ENCODE data around the gene ATP5F1B. TPM values are rescaled to one million over a fixed set of nuclear protein-coding genes. Genes with fewer than 3 reads are reported as not detected.

The ATP5F1B gene
- total RNA-seq, 1 experiment from 2014 or later, result 999 TPM

GRCh38 chr12:56626701-56627100, 19.1 kb downstream of the ATP5F1B start:
- Histone ChIP-seq H3K36me3 (ENCODE audit: control insufficient read depth, insufficient read depth, low read length) (peaks cover 6% of the 10 kb centered on the region), H3K4me3 (ENCODE audit: low read depth in 2 of 2, low read length in 2 of 2) (no peak overlapping the region), H3K27ac (ENCODE audit: low read length) (no peak overlapping the region), H3K4me1 (ENCODE audit: control insufficient read depth, insufficient read depth, low read length) (peaks cover 16% of the 10 kb centered on the region), H3K27me3 (ENCODE audit: control insufficient read depth, insufficient read depth, low read length) (no peaks in the 10 kb centered on the region), H3K9me3 (ENCODE audit: control insufficient read depth, insufficient read depth, low read depth, low read length) (no peaks in the 10 kb centered on the region)
- TF ChIP-seq POLR2AphosphoS5 (IDR thresholded peaks at IDR 0.05; ENCODE audit: low read depth, low read length) (no peak), CTCF (IDR thresholded peaks at IDR 0.05) (no peak), SIN3A (IDR thresholded peaks at IDR 0.05; ENCODE audit: borderline replicate concordance, insufficient read depth, low read depth, low read length) (no peak), REST (IDR thresholded peaks at IDR 0.05; ENCODE audit: insufficient read depth in 1 of 2, low read depth in 2 of 2, low read length in 1 of 2) (no peak), TCF7L2 (IDR thresholded peaks at IDR 0.05; ENCODE audit: low read depth, low read length) (no peak)
- intact Hi-C loops (cut with micrococcal nuclease; ENCODE audit: unreplicated experiment) (no loop called here), in situ Hi-C loops (cut with HindIII; ENCODE audit: low pct_unique_long_range_greater_than_20kb, low sequenced_read_pairs) (loop anchor here (10.0 kb wide), 1 partner anchor 52 kb away; no protein-coding TSS in a partner anchor)
- ATAC-seq (no peak), DNase-seq (ENCODE audit: low read depth, low spot score) (no peak)
- ChIA-PET POLR2A (interaction anchor here (0.5 kb wide), 1 partner anchor 475 kb away, joined by 3 read pairs; no protein-coding TSS in a partner anchor), CTCF (no interaction called here)
- BruUV-seq (replicated peaks), result no TSS peak

- H3K27ac ChIP-seq (ENCODE audit: low read length), result no peak overlapping the region
- H3K36me3 ChIP-seq (ENCODE audit: control insufficient read depth, insufficient read depth, low read length), result peaks cover 4% of the 10 kb centered on the region; the same call in 1 of the 2 replicates
- no peaks in the 10 kb centered on the region for H3K4me1 ChIP-seq (ENCODE audit: control insufficient read depth, insufficient read depth, low read length)
- in situ Hi-C loops (cut with HindIII; ENCODE audit: low pct_unique_long_range_greater_than_20kb, low sequenced_read_pairs), result loop anchor here (10.0 kb wide), 1 partner anchor 48 kb away; no protein-coding TSS in a partner anchor
- no peaks in the 10 kb centered on the region for H3K27me3 ChIP-seq (ENCODE audit: control insufficient read depth, insufficient read depth, low read length)
- TF ChIP-seq POLR2AphosphoS5 (IDR thresholded peaks at IDR 0.05; ENCODE audit: low read depth, low read length) (no peak), SIN3A (IDR thresholded peaks at IDR 0.05; ENCODE audit: borderline replicate concordance, insufficient read depth, low read depth, low read length) (no peak), CTCF (IDR thresholded peaks at IDR 0.05) (no peak), REST (IDR thresholded peaks at IDR 0.05; ENCODE audit: insufficient read depth in 1 of 2, low read depth in 2 of 2, low read length in 1 of 2) (no peak), TCF7L2 (IDR thresholded peaks at IDR 0.05; ENCODE audit: low read depth, low read length) (no peak)
- DNase-seq (ENCODE audit: low read depth, low spot score), result no peak
- ChIA-PET CTCF (interaction anchor here (0.6 kb wide), 1 partner anchor 359 kb away, joined by 3 read pairs; no protein-coding TSS in a partner anchor), POLR2A (no interaction called here)
- H3K4me3 ChIP-seq (ENCODE audit: low read depth in 2 of 2, low read length in 2 of 2), result no peak overlapping the region
- intact Hi-C loops (cut with micrococcal nuclease; ENCODE audit: unreplicated experiment), result no loop called here
- no peaks in the 10 kb centered on the region for H3K9me3 ChIP-seq (ENCODE audit: control insufficient read depth, insufficient read depth, low read depth, low read length)
- no TSS peak for BruUV-seq (replicated peaks)
- ATAC-seq, result no peak
These were observed 23.2 kb downstream of the ATP5F1B start for GRCh38 chr12:56622535-56622934.
